ENCODE measurements around the gene FBXO21. TPM values are rescaled to one million over a fixed set of nuclear protein-coding genes. Genes with fewer than 3 reads are reported as not detected.

FBXO21 gene
- total RNA-seq, 2 experiments from 2014 or later = 34.4 to 60.8 TPM

GRCh38 chr12:117102800-117103181 lies 87.5 kb downstream of the FBXO21 start:
- POLR2A ChIA-PET = interaction anchor here (1.2 kb wide), 1 partner anchor 123 kb away, joined by 3 read pairs; no protein-coding TSS in a partner anchor
- no peaks in the 10 kb centered on the region for H3K9me3 ChIP-seq (ENCODE audit: low read length)
- no peak overlapping the region for H2AFZ ChIP-seq (ENCODE audit: low read length)
- no peaks in the 10 kb centered on the region for H3K9me2 ChIP-seq (ENCODE audit: insufficient read depth, low read length)
- H3K4me1 ChIP-seq (ENCODE audit: insufficient read depth, low read length, poor library complexity, severe bottlenecking) = peaks cover 13% of the 10 kb centered on the region
- H3K4me2 ChIP-seq (ENCODE audit: low read length) = no peak overlapping the region
- intact Hi-C loops (cut with micrococcal nuclease; ENCODE audit: unreplicated experiment) = no loop called here
- no peaks in the 10 kb centered on the region for H3K36me3 ChIP-seq (ENCODE audit: insufficient read depth, low read length)
- no peak for TF ChIP-seq EZH2phosphoT487 (IDR thresholded peaks at IDR 0.05; ENCODE audit: borderline replicate concordance, low read depth, low read length)
- TF ChIP-seq CTCF (conservative IDR thresholded peaks at IDR 0.05; ENCODE audit: low read length) = no peak
- no TSS peak for BruUV-seq (replicated peaks)
- no peaks in the 10 kb centered on the region for H4K20me1 ChIP-seq (ENCODE audit: insufficient read depth, low read length)
- H3K4me3 ChIP-seq (ENCODE audit: low read depth, low read length, poor library complexity, severe bottlenecking) = no peak overlapping the region
- no peak for DNase-seq (ENCODE audit: low spot score)
- CTCF ChIA-PET (ENCODE audit: unreplicated experiment) = no interaction called here
- no peaks in the 10 kb centered on the region for H3K79me2 ChIP-seq (ENCODE audit: insufficient read depth, low read depth, low read length)
- H3K27ac ChIP-seq (ENCODE audit: low read depth, low read length, poor library complexity, severe bottlenecking) = no peak overlapping the region

GRCh38 chr12:117101953-117102799 lies 88.1 kb downstream of the FBXO21 start:
- Histone ChIP-seq H4K20me1 (ENCODE audit: insufficient read depth, low read length) (no peaks in the 10 kb centered on the region), H3K36me3 (ENCODE audit: insufficient read depth, low read length) (no peaks in the 10 kb centered on the region), H3K9me3 (ENCODE audit: low read length) (no peaks in the 10 kb centered on the region), H3K27ac (ENCODE audit: low read depth, low read length, poor library complexity, severe bottlenecking) (no peak overlapping the region), H3K79me2 (ENCODE audit: insufficient read depth, low read depth, low read length) (no peaks in the 10 kb centered on the region), H3K4me1 (ENCODE audit: insufficient read depth, low read length, poor library complexity, severe bottlenecking) (peaks cover 13% of the 10 kb centered on the region), H3K9me2 (ENCODE audit: insufficient read depth, low read length) (no peaks in the 10 kb centered on the region), H2AFZ (ENCODE audit: low read length) (no peak overlapping the region), H3K4me3 (ENCODE audit: low read depth, low read length, poor library complexity, severe bottlenecking) (no peak overlapping the region), H3K4me2 (ENCODE audit: low read length) (no peak overlapping the region)
- TF ChIP-seq EZH2phosphoT487 (IDR thresholded peaks at IDR 0.05; ENCODE audit: borderline replicate concordance, low read depth, low read length) (no peak), CTCF (conservative IDR thresholded peaks at IDR 0.05; ENCODE audit: low read length) (no peak)
- POLR2A ChIA-PET = interaction anchor here (0.7 to 1.2 kb wide), 2 partner anchors 103 to 123 kb away, joined by 3 read pairs; no protein-coding TSS in a partner anchor
- CTCF ChIA-PET (ENCODE audit: unreplicated experiment) = no interaction called here
- DNase-seq (ENCODE audit: low spot score) = no peak
- intact Hi-C loops (cut with micrococcal nuclease; ENCODE audit: unreplicated experiment) = no loop called here
- no TSS peak for BruUV-seq (replicated peaks)

All from OCI-LY7 (cell line).